Activated naive CD4-positive, alpha-beta T cell treated with anti-CD3 and anti-CD28 coated beads, Interleukin-2, amount 50 U/mL, for 72 hours (primary cell): ENCODE measurements around the gene SLC25A27. TPM values are rescaled to one million over a fixed set of nuclear protein-coding genes. Genes with fewer than 3 reads are reported as not detected.

Source experiments
- ATAC-seq, 2 donors: fragments of 150-1000 bp; cut with Tn5 transposase; 2 replicates each; pipeline ENCODE4 v1.10.0; 2021; ENCODE audit warnings: mild to moderate bottlenecking in 2 of 2, moderate library complexity in 2 of 2
- DNase-seq, 2 donors: peaks; one replicate each; pipeline ENCODE4 v3.0.0; 2021 to 2022; ENCODE audit warnings: low spot score in 2 of 2
- H3K27ac Mint-ChIP-seq, 2 donors: one replicate each; pipeline ENCODE4 v1.8.0; 2022; ENCODE audit warnings: mild to moderate bottlenecking in 2 of 2, mixed read lengths in 2 of 2
- H3K36me3 Mint-ChIP-seq, 2 donors: one replicate each; pipeline ENCODE4 v1.8.0; 2022; ENCODE audit warnings: mixed read lengths in 2 of 2
- H3K9me3 Mint-ChIP-seq, 2 donors: one replicate each; pipeline ENCODE4 v1.8.0; 2022; ENCODE audit warnings: mixed read lengths in 2 of 2
- total RNA-seq, 2 donors: library from RNA; stranded (reverse); gene quantifications; one replicate each; pipeline ENCODE4 v1.2.3, GENCODE V29; 2022

SLC25A27 gene
- total RNA-seq, 2 donors from 2014 or later = 0.64 to 1.9 TPM

DNA sequence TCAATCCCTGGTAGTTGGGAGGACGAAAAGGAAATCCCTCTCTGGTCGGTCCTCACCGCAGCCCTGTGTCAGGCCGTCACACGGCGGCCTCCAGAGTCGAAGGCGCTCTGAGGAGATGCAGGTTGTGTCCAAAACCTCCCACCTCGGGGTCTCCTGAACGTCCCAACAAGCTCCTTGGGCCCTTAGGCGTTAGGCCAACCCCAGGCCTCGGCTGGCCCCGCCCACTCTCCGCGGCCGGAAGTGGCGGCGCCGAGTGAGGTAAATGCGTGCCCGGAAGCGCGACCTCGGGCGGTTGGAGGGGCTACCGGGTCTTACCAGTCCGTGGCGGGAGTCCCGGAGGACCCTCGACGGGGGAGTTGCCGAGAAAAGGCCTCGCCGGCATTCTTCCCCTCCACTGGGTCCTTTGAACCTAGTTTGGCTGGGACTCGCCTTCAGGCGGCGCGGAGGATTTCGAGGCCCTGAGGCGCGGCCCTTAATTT lies 34.9 kb downstream of the SLC25A27 start, which contains the start of gene TDRD6:
Gene TDRD6, plus strand, starts transcription at position 267 of the 479 bp plus-strand sequence. CDS start 244 bp downstream, outside the sequence.
- H3K36me3 Mint-ChIP-seq = no peaks in the 10 kb centered on the region
- no peak within 1 kb of the TSS for H3K27ac Mint-ChIP-seq
- H3K9me3 Mint-ChIP-seq = no peaks in the 10 kb centered on the region
- no peak for ATAC-seq
- DNase-seq = no peak

GRCh38 chr6:46688117-46688965 lies 35.6 kb downstream of the SLC25A27 start:
- Mint-ChIP-seq H3K36me3 (no peaks in the 10 kb centered on the region), H3K9me3 (no peaks in the 10 kb centered on the region), H3K27ac (no peak overlapping the region)
- ATAC-seq (no peak), DNase-seq (no peak)

GRCh38 chr6:46688966-46689335 lies 36.2 kb downstream of the SLC25A27 start:
- Mint-ChIP-seq H3K9me3 (no peaks in the 10 kb centered on the region), H3K27ac (no peak overlapping the region), H3K36me3 (no peaks in the 10 kb centered on the region)
- DNase-seq (no peak), ATAC-seq (no peak)

GRCh38 chr6:46689657-46690056 lies 36.9 kb downstream of the SLC25A27 start:
- ATAC-seq (no peak), DNase-seq (no peak)
- Mint-ChIP-seq H3K9me3 (no peaks in the 10 kb centered on the region), H3K27ac (no peak overlapping the region), H3K36me3 (no peaks in the 10 kb centered on the region)

- ATAC-seq (no peak), DNase-seq (no peak)
- Mint-ChIP-seq H3K9me3 (no peaks in the 10 kb centered on the region), H3K27ac (no peak overlapping the region), H3K36me3 (no peaks in the 10 kb centered on the region)
Measured at GRCh38 chr6:46690141-46690755, 37.5 kb downstream of the SLC25A27 start.

GRCh38 chr6:46690911-46691451 lies 38.2 kb downstream of the SLC25A27 start:
- DNase-seq (no peak), ATAC-seq (no peak)
- no peaks in the 10 kb centered on the region for H3K9me3 Mint-ChIP-seq
- no peak overlapping the region for H3K27ac Mint-ChIP-seq
- H3K36me3 Mint-ChIP-seq = no peaks in the 10 kb centered on the region

DNA sequence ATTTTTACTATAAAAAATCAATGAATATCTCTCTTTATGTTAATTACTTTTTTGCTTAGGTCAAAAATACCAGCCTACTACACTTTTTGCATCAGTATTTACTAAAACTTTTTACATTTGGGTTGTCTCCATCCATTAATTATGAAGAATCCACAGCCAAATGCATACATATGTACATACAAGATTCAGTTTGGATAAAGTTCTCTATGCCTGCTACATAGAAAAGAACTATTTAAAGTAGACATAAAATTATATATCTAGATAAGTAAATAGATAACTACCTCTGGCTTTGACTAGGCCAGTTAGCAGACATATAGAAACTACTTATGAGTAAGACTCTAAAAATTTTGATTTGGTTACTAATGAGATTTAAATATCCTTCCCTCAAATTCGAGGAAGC lies 47.2 kb downstream of the SLC25A27 start:
- no peak for DNase-seq

GRCh38 chr6:46704562-46704961 lies 51.8 kb downstream of the SLC25A27 start:
- DNase-seq (no peak), ATAC-seq (peak in 1 of 2 donors; percentile 48)
- Mint-ChIP-seq H3K27ac (no peak overlapping the region), H3K9me3 (no peaks in the 10 kb centered on the region), H3K36me3 (no peaks in the 10 kb centered on the region)

More for the DNA sequence above, 47.2 kb downstream of the SLC25A27 start:
- Mint-ChIP-seq H3K36me3 (no peaks in the 10 kb centered on the region), H3K9me3 (no peaks in the 10 kb centered on the region), H3K27ac (no peak overlapping the region)
- no peak for ATAC-seq

GRCh38 chr6:46706464-46706863 lies 53.7 kb downstream of the SLC25A27 start:
- DNase-seq (peak in 1 of 2 donors; percentile 4), ATAC-seq (peak in 1 of 2 donors; percentile 82)
- Mint-ChIP-seq H3K9me3 (no peaks in the 10 kb centered on the region), H3K27ac (no peak overlapping the region), H3K36me3 (no peaks in the 10 kb centered on the region)

- ATAC-seq (no peak), DNase-seq (no peak)
- no peak overlapping the region for H3K27ac Mint-ChIP-seq
- no peaks in the 10 kb centered on the region for H3K9me3 Mint-ChIP-seq
- no peaks in the 10 kb centered on the region for H3K36me3 Mint-ChIP-seq
Measured at GRCh38 chr6:46711491-46711890, 58.7 kb downstream of the SLC25A27 start.

- Mint-ChIP-seq H3K27ac (no peak overlapping the region), H3K36me3 (no peaks in the 10 kb centered on the region), H3K9me3 (no peaks in the 10 kb centered on the region)
- DNase-seq = no peak
- no peak for ATAC-seq
Measured at GRCh38 chr6:46715141-46715540, 62.4 kb downstream of the SLC25A27 start.

DNA sequence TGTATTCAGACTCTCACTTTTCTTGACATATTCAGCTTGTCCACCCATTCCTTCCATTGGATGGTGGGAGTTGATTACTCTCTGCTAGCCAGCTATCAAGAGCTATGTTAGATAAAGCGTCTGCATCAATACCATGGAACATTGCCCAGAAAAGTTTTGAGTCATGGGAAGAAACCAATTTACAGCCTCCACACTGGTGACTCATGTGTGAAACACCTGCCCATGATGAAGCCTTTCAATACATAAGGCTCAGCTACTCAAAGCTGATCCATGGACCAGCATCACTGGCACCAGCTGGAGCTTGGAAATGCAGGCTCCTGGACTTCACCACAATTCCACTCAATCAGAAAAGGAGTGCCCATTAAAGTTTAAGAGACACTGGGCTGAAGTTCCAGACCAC lies 66.3 kb downstream of the SLC25A27 start:
- peak; percentile 33 to 81 for ATAC-seq
- Mint-ChIP-seq H3K9me3 (no peaks in the 10 kb centered on the region), H3K27ac (no peak overlapping the region), H3K36me3 (no peaks in the 10 kb centered on the region)
- DNase-seq = no peak

DNA sequence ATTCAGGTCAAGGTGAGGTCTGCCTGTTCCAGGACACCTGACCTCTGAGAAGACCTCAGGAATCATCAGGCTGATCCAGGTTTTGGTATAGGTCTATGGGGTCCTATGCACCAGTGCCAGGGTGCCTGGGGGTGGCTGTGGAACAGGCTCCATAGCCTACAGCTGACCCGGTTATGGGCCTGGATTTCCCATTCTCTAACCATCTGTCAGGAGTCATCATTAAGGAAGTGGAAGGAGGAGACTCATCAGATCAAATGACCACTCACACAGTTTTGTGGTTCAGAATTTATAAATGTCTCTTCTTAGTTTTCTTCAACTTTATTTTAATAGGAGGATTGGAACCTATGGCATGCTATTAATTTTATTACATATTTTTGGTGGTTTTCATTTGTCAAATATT lies 67.6 kb downstream of the SLC25A27 start:
- H3K36me3 Mint-ChIP-seq = no peaks in the 10 kb centered on the region
- no peak overlapping the region for H3K27ac Mint-ChIP-seq
- no peak for DNase-seq
- ATAC-seq = no peak
- H3K9me3 Mint-ChIP-seq = no peaks in the 10 kb centered on the region

Other genes starting within 250 kb of the SLC25A27 start
- under 1 TPM in 1 of 2 donors, not detected in 1; 0.74 TPM for gene RCAN2, start 161.5 kb upstream of the SLC25A27 start, total RNA-seq
- not detected for gene CYP39A1, start 157 bp upstream of the SLC25A27 start, total RNA-seq
- gene TDRD6, start 34.9 kb downstream of the SLC25A27 start, total RNA-seq = not detected
- not detected for gene PLA2G7, start 82.4 kb downstream of the SLC25A27 start, total RNA-seq
- gene ANKRD66, start 94.0 kb downstream of the SLC25A27 start, total RNA-seq = not detected
- gene MEP1A, start 140.4 kb downstream of the SLC25A27 start, total RNA-seq = not detected